Liver (tissue), 9 donors: ENCODE results near the gene ANXA3. TPM values are rescaled to one million over a fixed set of nuclear protein-coding genes. Genes with fewer than 3 reads are reported as not detected.
A peak's percentile ranks its signal among the peaks of the same experiment; 100 is the strongest.

Experiments used
- DNase-seq: peaks from one replicate; pipeline ENCODE4 v3.0.0-alpha.2; 2017; ENCODE audit warnings: low spot score
- H3K27ac ChIP-seq, 2 donors: one replicate each; pipeline ENCODE4 v1.7.0; 2013; ENCODE audit warnings: inconsistent platforms in 2 of 2, low read length in 2 of 2, control low read depth in 1 of 2, low read depth in 1 of 2, mild to moderate bottlenecking in 1 of 2
- H3K27me3 ChIP-seq, 4 donors: one replicate each; pipeline versions ENCODE4 v1.6.1 to v1.7.0; 2013; ENCODE audit warnings: low read length in 3 of 4, inconsistent platforms in 1 of 4, mild to moderate bottlenecking in 1 of 4, moderate library complexity in 1 of 4; ENCODE audit not compliant: control insufficient read depth in 4 of 4, insufficient read depth in 4 of 4
- H3K36me3 ChIP-seq, 4 donors: one replicate each; pipeline versions ENCODE4 v1.6.1 to v1.7.0; 2013; ENCODE audit warnings: low read length in 3 of 4, mild to moderate bottlenecking in 3 of 4, low read depth in 1 of 4, moderate library complexity in 1 of 4; ENCODE audit not compliant: control insufficient read depth in 4 of 4, insufficient read depth in 3 of 4
- H3K4me1 ChIP-seq, 4 donors: one replicate each; pipeline versions ENCODE4 v1.6.1 to v1.7.0; 2013; ENCODE audit warnings: low read length in 3 of 4, mild to moderate bottlenecking in 3 of 4, moderate library complexity in 1 of 4; ENCODE audit not compliant: control insufficient read depth in 4 of 4, insufficient read depth in 4 of 4
- H3K4me3 ChIP-seq, 3 donors: one replicate each; pipeline versions ENCODE4 v1.6.1 to v1.7.0; 2013; ENCODE audit warnings: low read length in 3 of 3, control low read depth in 1 of 3, low read depth in 1 of 3, mild to moderate bottlenecking in 1 of 3
- H3K9ac ChIP-seq, 2 donors: one replicate each; pipeline ENCODE4 v1.7.0; 2013; ENCODE audit warnings: low read length in 2 of 2, mild to moderate bottlenecking in 2 of 2, moderate library complexity in 2 of 2, control low read depth in 1 of 2, low read depth in 1 of 2
- H3K9me3 ChIP-seq, 4 donors: one replicate each; pipeline versions ENCODE4 v1.6.1 to v1.7.0; 2013; ENCODE audit warnings: low read length in 3 of 4; ENCODE audit not compliant: control insufficient read depth in 4 of 4
- GABPA ChIP-seq, 2 donors: IDR thresholded peaks in 1 of 2; conservative IDR thresholded peaks in 1 of 2; 2 replicates each; pipeline ENCODE4 v1.6.1; 2016; ENCODE audit warnings: antibody characterized with exemption in 2 of 2, mild to moderate bottlenecking in 1 of 2, moderate library complexity in 1 of 2
- HNF4A ChIP-seq, 2 donors: conservative IDR thresholded peaks; 2 replicates each; pipeline ENCODE4 v1.6.1; 2016; ENCODE audit warnings: antibody characterized with exemption in 2 of 2, mild to moderate bottlenecking in 2 of 2
- HNF4G ChIP-seq: IDR thresholded peaks from 2 replicates; pipeline ENCODE4 v1.6.1; 2016; ENCODE audit warnings: antibody characterized with exemption
- NR2F2 ChIP-seq: IDR thresholded peaks from 2 replicates; pipeline ENCODE4 v1.6.1; 2016; ENCODE audit warnings: antibody characterized with exemption
- SP1 ChIP-seq: IDR thresholded peaks from 2 replicates; pipeline ENCODE4 v1.6.1; 2018; ENCODE audit warnings: antibody characterized with exemption, mild to moderate bottlenecking
- TAF1 ChIP-seq: conservative IDR thresholded peaks from 2 replicates; pipeline ENCODE4 v1.6.1; 2016; ENCODE audit warnings: antibody characterized with exemption, mild to moderate bottlenecking
- YY1 ChIP-seq: IDR thresholded peaks from 2 replicates; pipeline ENCODE4 v1.6.1; 2016; ENCODE audit warnings: antibody characterized with exemption, mild to moderate bottlenecking
- whole genome bisulfite sequencing: extraction: QIAGEN DNeasy Blood & Tissue Kit; methylation state at CpG from one replicate; pipeline ENCODE4 v1.1.7; 2013; 5-methylcytosine and 5-hydroxymethylcytosine counted together
- polyA plus RNA-seq, 2 donors: library from polyadenylated mRNA; stranded (reverse) in 1 of 2; unstranded in 1 of 2; fragments of 200-250 nt in 1 of 2; fragments of >200 nt in 1 of 2; fragmentation: Nextera tagmentation in 1 of 2; extraction: Ambion mirVana in 1 of 2; gene quantifications; one replicate each; pipeline versions ENCODE4 v1.2.1 to v1.2.3, GENCODE V29; 2013 to 2015
- total RNA-seq, 2 donors: library from RNA; depleted of rRNA; stranded (reverse); fragments of >200 nt; gene quantifications; one replicate each; pipeline ENCODE4 v1.2.3, GENCODE V29; 2014
- TF ChIP-seq, protein P1 (sequence below): IDR thresholded peaks from 2 replicates; pipeline ENCODE4 v1.6.1; 2016; ENCODE audit warnings: antibody characterized with exemption
- TF ChIP-seq, protein P2 (sequence below): IDR thresholded peaks from 2 replicates; pipeline ENCODE4 v1.6.1; 2016; ENCODE audit warnings: antibody characterized with exemption
- donor health status: healthy.
- donor health status: healthy.
- donor health status: healthy.
- donor health status: healthy.
- donor health status: healthy.

The ANXA3 gene
- total and polyA plus RNA-seq, 4 donors = 1.7 to 16.4 (median 3.4) TPM

DNA sequence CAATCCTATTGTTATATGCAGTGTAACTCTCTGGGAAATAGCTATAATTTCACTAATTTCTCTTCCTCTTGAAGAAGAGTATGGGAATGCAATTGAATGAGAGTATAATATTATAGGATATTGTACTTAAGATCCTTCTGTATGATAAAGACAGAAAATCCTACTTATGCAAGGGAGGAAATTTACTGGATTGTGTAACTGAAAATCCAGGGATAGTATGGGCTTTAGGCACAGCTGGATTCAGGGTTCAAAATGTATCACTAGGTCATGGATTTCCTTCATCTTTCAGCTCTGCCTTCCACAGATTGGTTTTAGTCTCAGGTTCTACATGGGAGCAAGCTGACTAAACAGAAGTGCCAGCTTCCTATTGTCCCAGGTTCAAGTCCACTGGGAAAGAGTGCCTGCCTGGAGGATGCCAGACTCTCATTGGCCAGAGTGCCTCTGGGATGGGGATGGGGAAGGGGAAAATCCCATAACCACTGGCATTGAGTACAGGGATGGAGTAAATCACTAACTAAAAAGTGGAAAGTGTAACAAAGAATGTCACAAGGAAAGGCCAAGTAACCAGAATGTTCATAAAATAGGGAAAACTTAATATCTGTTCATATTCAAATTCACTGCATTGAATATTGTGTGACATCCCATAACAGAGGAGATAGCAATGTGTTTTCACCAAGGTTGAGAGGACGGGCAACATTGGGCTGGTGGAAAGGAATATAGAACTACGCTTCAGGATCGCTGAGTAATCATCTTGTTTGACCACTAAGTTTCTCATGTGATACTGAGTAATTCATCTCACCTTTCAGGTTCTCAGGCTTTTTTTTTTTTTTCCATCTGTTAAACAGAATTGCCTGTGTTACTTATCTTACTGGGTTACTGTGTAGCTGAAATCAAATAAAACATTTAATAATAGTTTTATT is 75.7 kb downstream of the ANXA3 start (continued):
- TF ChIP-seq, protein P1, sequence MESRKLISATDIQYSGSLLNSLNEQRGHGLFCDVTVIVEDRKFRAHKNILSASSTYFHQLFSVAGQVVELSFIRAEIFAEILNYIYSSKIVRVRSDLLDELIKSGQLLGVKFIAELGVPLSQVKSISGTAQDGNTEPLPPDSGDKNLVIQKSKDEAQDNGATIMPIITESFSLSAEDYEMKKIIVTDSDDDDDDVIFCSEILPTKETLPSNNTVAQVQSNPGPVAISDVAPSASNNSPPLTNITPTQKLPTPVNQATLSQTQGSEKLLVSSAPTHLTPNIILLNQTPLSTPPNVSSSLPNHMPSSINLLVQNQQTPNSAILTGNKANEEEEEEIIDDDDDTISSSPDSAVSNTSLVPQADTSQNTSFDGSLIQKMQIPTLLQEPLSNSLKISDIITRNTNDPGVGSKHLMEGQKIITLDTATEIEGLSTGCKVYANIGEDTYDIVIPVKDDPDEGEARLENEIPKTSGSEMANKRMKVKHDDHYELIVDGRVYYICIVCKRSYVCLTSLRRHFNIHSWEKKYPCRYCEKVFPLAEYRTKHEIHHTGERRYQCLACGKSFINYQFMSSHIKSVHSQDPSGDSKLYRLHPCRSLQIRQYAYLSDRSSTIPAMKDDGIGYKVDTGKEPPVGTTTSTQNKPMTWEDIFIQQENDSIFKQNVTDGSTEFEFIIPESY = no peak
- TF ChIP-seq HNF4A (conservative IDR thresholded peaks at IDR 0.05) = no peak
- no peak for TF ChIP-seq YY1
- TF ChIP-seq, protein P2, sequence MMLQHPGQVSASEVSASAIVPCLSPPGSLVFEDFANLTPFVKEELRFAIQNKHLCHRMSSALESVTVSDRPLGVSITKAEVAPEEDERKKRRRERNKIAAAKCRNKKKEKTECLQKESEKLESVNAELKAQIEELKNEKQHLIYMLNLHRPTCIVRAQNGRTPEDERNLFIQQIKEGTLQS = no peak
- no peak for TF ChIP-seq GABPA (IDR thresholded peaks at IDR 0.05 in 1 of 2, conservative IDR thresholded peaks at IDR 0.05 in 1 of 2)

DNA sequence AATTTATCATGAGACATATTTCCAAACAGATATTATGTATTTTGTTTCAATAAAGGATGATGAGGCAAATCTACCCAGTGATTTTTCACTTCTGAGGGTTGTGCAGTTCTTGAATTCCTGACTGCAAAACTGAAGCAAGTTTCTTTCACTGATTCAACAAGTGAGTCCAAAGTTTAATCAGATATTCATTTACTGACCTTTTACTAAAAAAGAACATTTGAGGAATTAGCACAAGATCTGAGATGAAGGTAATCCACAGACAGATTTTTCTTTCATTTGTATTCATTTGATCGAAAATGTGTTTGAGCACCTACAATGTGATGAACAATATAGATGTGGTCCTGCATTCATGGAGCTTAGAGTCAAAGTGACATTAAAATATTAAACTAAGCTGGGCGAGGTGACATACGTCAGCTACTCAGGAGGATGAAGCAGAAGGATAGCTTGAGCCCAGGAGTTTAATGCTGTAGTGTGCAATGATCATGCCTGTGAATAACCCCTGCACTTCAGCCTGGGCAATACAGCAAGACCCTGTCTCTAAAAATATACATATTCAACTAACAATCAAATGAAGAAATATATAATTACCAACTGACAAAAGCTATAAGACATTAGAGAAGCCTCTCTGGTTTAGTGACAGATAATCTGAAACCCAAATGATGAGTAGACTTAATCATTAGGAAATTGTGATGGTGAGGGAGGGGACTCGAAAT is 76.6 kb downstream of the ANXA3 start:
- Histone ChIP-seq H3K9ac (no peak overlapping the region), H3K27ac (no peak overlapping the region), H3K36me3 (no peaks in the 10 kb centered on the region), H3K4me1 (peaks cover 0 to 7% (median 0%) of the 10 kb centered on the region in 4 donors), H3K4me3 (no peak overlapping the region), H3K27me3 (no peaks in the 10 kb centered on the region), H3K9me3 (no peaks in the 10 kb centered on the region)
- peak; percentile 20 for TF ChIP-seq SP1
- TF ChIP-seq HNF4G = no peak
- peak; percentile 30 to 45 for TF ChIP-seq HNF4A (conservative IDR thresholded peaks at IDR 0.05)
- WGBS = 95% methylated on average over 4 of the region's 4 CpGs
- no peak for DNase-seq

DNA sequence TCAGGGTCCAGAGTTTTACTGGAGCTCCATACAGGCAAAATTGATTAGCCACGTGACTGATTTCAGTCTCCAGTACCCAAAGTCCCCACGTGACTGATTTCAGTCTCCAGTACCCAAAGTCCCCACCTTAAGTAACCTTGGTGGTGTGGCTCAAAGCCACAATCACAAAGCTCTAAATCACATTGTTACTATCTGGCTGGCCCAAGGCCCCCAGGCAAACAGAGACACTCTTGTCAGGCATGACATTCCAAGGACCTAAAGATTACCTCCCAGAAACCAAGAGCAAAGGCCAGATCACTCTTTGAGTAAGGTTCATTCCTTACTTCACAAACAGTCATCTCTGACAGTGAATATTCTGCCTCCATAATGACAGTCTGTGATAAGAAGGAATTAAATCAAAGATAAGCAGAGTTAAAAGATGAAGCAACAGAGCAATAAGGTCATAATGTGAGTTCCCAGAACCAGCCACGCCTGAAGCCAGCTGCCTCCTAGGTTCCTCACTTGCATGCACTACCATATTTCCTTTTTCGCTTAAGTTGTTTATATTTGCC is 78.5 kb downstream of the ANXA3 start:
- TF ChIP-seq, protein P1 = no peak
- TF ChIP-seq NR2F2 (no peak), TAF1 (no peak)
- TF ChIP-seq, protein P2 = no peak
- Histone ChIP-seq H3K27me3 (no peaks in the 10 kb centered on the region), H3K9ac (no peak overlapping the region), H3K4me3 (no peak overlapping the region), H3K36me3 (no peaks in the 10 kb centered on the region), H3K4me1 (peaks cover 0 to 7% (median 0%) of the 10 kb centered on the region in 4 donors), H3K9me3 (no peaks in the 10 kb centered on the region), H3K27ac (peak overlapping the region in 1 of 2 donors; percentile 25)
- DNase-seq = no peak
- 70% methylated on average over 4 of the region's 4 CpGs for WGBS
